Esophagus squamous epithelium (tissue), 5 donors: ENCODE results near the gene TBCD. TPM values are rescaled to one million over a fixed set of nuclear protein-coding genes. Genes with fewer than 3 reads are reported as not detected.

Experiments used
- DNase-seq: peaks from one replicate; lab custom pipeline; 2025; lab: John Stamatoyannopoulos, UW
- H3K27ac ChIP-seq, 4 donors: fragments of 200-600 bp; sonication (generic); one replicate each; pipeline ENCODE4 v1.5.1; 2016 to 2019; ENCODE audit warnings: mild to moderate bottlenecking in 1 of 4
- H3K27me3 ChIP-seq, 4 donors: fragments of 200-600 bp; sonication (generic); 1 replicate in 3 of 4; 2 replicates in 1 of 4; pipeline versions ENCODE4 v1.5.1 to v1.6.0; 2017 to 2021; ENCODE audit warnings: antibody characterized with exemption in 1 of 4
- H3K36me3 ChIP-seq, 3 donors: fragments of 200-600 bp; sonication (generic); one replicate each; pipeline ENCODE4 v1.5.1; 2016 to 2019
- H3K4me1 ChIP-seq, 3 donors: fragments of 200-600 bp; sonication (generic); one replicate each; pipeline ENCODE4 v1.5.1; 2017 to 2019
- H3K4me3 ChIP-seq, 4 donors: fragments of 200-600 bp; sonication (generic); 1 replicate in 3 of 4; 2 replicates in 1 of 4; pipeline ENCODE4 v1.5.1; 2016 to 2019; ENCODE audit warnings: mild to moderate bottlenecking in 2 of 4, moderate library complexity in 1 of 4
- H3K9me3 ChIP-seq, 3 donors: fragments of 200-600 bp; sonication (generic); one replicate each; pipeline ENCODE4 v1.5.1; 2016 to 2019
- POLR2A ChIP-seq, 4 donors: fragments of 450-650 bp; IDR thresholded peaks; one replicate each; pipeline ENCODE4 v1.6.1; 2017; ENCODE audit warnings: antibody characterized with exemption in 4 of 4, mild to moderate bottlenecking in 4 of 4, moderate library complexity in 3 of 4
- WGBS, 2 donors: methylation state at CpG; one replicate each; pipeline ENCODE4 v1.1.5; 2018; 5-methylcytosine and 5-hydroxymethylcytosine counted together
- intact Hi-C: fragments of 100-400 bp; cut with DNase I; formaldehyde crosslinking; loops from one replicate; pipeline ENCODE4 v1.15.0; 2022
- total RNA-seq, 4 donors: library from RNA; depleted of rRNA; stranded (reverse); fragments of >200 nt; gene quantifications; one replicate each; pipeline ENCODE4 v1.1.0, GENCODE V29; 2016
- TF ChIP-seq, protein P1 (sequence below), 6 experiments: fragments of 450-650 bp in 4 of 6; fragments of 200-600 bp in 2 of 6; sonication (generic) in 2 of 6; IDR thresholded peaks; one replicate each; pipeline ENCODE4 v1.5.1; 2016 to 2019; ENCODE audit warnings: antibody characterized with exemption in 6 of 6, mild to moderate bottlenecking in 4 of 6, moderate library complexity in 4 of 6
- donor health status: DM: yes; HTN: yes; CAD: no.

Gene TBCD
- total RNA-seq, 4 donors from 2014 or later, result 38.8 to 58.3 (median 55.0) TPM

GRCh38 chr17:82927661-82928601, 176.1 kb downstream of the TBCD start:
- Histone ChIP-seq H3K9me3 (no peaks in the 10 kb centered on the region), H3K4me3 (no peak overlapping the region), H3K4me1 (peaks cover 0 to 5% (median 0%) of the 10 kb centered on the region in 3 donors), H3K27ac (no peak overlapping the region), H3K27me3 (no peaks in the 10 kb centered on the region), H3K36me3 (peaks cover 36 to 100% (median 38%) of the 10 kb centered on the region in 3 donors)
- WGBS, 2 donors, result 79 to 100% methylated on average over 3 to 12 of the region's 34 CpGs
- no peak for TF ChIP-seq POLR2A (IDR thresholded peaks at IDR 0.05)
- TF ChIP-seq, protein P1, sequence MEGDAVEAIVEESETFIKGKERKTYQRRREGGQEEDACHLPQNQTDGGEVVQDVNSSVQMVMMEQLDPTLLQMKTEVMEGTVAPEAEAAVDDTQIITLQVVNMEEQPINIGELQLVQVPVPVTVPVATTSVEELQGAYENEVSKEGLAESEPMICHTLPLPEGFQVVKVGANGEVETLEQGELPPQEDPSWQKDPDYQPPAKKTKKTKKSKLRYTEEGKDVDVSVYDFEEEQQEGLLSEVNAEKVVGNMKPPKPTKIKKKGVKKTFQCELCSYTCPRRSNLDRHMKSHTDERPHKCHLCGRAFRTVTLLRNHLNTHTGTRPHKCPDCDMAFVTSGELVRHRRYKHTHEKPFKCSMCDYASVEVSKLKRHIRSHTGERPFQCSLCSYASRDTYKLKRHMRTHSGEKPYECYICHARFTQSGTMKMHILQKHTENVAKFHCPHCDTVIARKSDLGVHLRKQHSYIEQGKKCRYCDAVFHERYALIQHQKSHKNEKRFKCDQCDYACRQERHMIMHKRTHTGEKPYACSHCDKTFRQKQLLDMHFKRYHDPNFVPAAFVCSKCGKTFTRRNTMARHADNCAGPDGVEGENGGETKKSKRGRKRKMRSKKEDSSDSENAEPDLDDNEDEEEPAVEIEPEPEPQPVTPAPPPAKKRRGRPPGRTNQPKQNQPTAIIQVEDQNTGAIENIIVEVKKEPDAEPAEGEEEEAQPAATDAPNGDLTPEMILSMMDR (IDR thresholded peaks at IDR 0.05), result no peak
- intact Hi-C loops, result no loop called here
- DNase-seq, result no peak

DNA sequence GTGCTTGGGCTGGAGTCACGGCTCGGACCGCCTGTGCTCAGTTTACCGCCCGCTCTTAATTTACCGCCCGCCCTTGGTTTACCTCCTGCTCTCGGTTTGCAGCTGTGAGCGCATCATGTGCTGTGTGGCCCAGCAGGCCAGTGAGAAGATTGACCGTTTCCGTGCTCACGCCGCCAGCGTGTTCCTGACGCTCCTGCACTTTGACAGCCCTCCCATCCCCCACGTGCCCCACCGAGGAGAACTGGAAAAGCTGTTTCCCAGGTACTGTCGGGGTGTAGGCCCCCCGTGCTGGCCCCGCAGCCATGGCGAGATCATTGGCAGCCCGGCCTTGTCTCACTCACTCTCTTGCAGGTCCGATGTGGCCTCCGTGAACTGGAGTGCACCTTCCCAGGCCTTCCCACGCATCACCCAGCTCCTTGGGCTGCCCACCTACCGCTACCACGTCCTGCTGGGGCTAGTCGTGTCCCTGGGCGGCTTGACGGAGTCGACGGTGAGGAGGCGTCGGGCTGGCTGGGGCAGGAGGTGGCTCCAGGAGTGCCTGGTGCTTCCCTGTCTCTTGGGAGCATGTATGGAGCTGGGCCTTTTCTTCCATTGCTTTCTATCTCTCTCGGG, 177.3 kb downstream of the TBCD start:
- TF ChIP-seq, protein P1 (IDR thresholded peaks at IDR 0.05), result no peak
- TF ChIP-seq POLR2A (IDR thresholded peaks at IDR 0.05), result no peak
- intact Hi-C loops, result no loop called here
- Histone ChIP-seq H3K36me3 (peaks cover 36 to 100% (median 37%) of the 10 kb centered on the region in 3 donors), H3K27me3 (no peaks in the 10 kb centered on the region), H3K4me3 (no peak overlapping the region), H3K4me1 (peaks cover 0 to 5% (median 0%) of the 10 kb centered on the region in 3 donors), H3K9me3 (no peaks in the 10 kb centered on the region), H3K27ac (no peak overlapping the region)
- no peak for DNase-seq
- WGBS, 2 donors, result 95 to 97% methylated on average over 20 to 21 of the region's 35 CpGs

DNA sequence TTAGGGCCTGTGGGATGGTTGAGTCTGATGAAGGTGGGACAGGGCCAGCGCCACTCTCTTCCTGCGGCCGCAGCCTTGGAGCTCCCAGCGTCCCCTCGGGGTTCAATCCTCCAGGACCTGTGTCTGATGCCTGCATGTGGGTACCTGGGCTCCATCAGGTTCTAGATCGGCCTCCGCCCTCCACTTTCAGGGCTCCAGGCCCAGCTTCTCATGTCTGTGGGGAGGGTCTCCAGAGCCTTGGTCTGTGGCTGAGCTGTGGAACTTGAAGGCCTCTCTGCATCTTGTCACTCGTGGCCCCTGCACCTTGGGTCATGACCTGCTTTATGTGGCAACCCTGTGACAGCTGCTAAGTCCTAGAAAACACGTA, 177.8 kb downstream of the TBCD start:
- WGBS, 2 donors, result 87 to 100% methylated on average over 3 to 4 of the region's 9 CpGs
- DNase-seq, result no peak
- H3K27ac ChIP-seq, result no peak overlapping the region
- intact Hi-C loops, result no loop called here
- peaks cover 0 to 5% (median 0%) of the 10 kb centered on the region in 3 donors for H3K4me1 ChIP-seq
- no peaks in the 10 kb centered on the region for H3K9me3 ChIP-seq
- H3K4me3 ChIP-seq, result no peak overlapping the region
- H3K36me3 ChIP-seq, result peaks cover 36 to 100% (median 37%) of the 10 kb centered on the region in 3 donors
- no peaks in the 10 kb centered on the region for H3K27me3 ChIP-seq
- TF ChIP-seq, protein P1 (IDR thresholded peaks at IDR 0.05), result no peak
- TF ChIP-seq POLR2A (IDR thresholded peaks at IDR 0.05), result no peak

DNA sequence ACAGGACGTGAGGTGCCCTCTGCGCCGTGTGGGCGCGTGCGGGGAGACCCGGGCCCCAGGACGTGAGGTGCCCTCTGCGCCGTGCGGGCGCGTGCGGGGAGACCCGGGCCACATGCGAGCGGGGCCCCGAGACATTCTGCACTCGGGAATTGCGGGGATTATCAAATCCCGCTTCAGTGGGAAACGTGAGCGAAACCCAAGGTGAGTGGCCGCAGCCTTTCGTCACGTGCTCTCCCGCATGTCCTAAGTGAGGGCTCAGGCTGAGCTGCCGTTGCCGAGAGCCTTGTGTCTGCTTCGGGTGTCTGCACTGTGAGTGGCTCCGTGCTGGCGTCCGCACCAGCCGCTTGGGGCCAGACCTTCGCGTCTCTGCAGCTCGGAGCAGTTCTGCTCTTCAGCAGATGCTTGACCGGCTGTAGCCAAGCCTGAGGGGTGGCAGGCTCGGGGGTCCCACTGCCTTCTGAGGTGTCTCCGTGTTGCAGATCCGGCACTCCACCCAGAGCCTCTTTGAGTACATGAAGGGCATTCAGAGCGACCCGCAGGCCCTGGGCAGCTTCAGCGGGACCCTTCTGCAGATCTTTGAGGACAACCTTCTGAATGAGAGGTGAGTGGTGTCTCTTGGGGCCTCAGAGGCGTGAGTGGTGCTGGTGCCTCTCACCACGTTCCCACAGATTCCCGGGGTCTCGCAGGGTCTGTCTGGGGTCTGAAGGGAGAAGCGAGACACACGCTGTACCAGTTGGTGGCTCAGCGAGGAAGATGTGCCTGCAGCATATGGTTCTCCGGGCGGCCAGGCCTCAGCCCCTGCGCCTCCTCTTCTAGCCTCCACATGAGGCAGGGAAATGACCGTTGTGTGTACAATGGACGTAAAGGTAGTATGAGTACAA, 178.4 kb downstream of the TBCD start:
- no peak overlapping the region for H3K4me3 ChIP-seq
- WGBS, 2 donors, result 96 to 97% methylated on average over 11 to 14 of the region's 56 CpGs
- no peak for DNase-seq
- TF ChIP-seq, protein P1 (IDR thresholded peaks at IDR 0.05), result no peak
- no peak for TF ChIP-seq POLR2A (IDR thresholded peaks at IDR 0.05)
- intact Hi-C loops, result no loop called here
- H3K27ac ChIP-seq, result no peak overlapping the region
- peaks cover 0 to 5% (median 0%) of the 10 kb centered on the region in 3 donors for H3K4me1 ChIP-seq
- H3K36me3 ChIP-seq, result peaks cover 30 to 100% (median 37%) of the 10 kb centered on the region in 3 donors
- H3K9me3 ChIP-seq, result no peaks in the 10 kb centered on the region
- H3K27me3 ChIP-seq, result no peaks in the 10 kb centered on the region
